HuH-7 (cell line): Measurements from ENCODE around the gene MS4A3.
"Not testable (repeated sequence)": the region's sequence is repeated elsewhere in the genome, so short reads cannot be mapped to it uniquely, and the experiment has no call there.

Experiments
- DNase-seq: peaks from one replicate; pipeline ENCODE4 v3.0.0; 2011; ENCODE audit warnings: low spot score

The MS4A3 gene, protein sequence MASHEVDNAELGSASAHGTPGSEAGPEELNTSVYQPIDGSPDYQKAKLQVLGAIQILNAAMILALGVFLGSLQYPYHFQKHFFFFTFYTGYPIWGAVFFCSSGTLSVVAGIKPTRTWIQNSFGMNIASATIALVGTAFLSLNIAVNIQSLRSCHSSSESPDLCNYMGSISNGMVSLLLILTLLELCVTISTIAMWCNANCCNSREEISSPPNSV

DNA sequence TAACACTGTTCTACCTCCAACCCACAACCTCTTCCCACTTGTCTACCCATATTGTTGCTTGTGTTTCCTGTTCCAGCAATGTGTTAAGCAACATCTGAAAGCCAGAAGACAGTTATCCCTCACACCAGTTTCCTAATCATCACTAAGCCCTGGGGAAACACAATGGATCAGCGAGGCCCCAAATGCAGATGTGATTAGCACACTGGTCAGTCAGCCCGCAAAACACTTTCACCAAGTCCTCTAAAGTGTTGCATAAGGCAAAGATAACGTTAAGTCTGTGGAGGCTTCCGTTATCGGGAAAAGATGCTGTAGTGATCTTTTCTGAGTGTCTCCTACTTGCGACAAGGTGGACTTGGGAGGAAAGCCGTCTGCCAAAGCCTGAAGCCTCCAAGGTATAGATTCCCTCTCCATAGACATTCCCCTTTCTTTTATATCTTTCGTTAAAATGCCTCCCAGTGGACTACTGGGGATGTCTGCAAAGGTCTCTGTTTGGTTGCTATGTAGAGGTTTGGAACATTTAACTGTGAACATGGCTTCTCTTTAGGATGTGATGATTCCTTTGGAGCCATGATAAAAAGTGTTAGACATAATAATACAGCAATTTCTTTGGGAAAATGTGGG lies at the start of gene MS4A3:
Gene MS4A3 (plus strand): TSS at position 317 of the 621 bp plus-strand sequence. CDS start 4,496 bp downstream, outside the sequence.
- no peak for DNase-seq

DNA sequence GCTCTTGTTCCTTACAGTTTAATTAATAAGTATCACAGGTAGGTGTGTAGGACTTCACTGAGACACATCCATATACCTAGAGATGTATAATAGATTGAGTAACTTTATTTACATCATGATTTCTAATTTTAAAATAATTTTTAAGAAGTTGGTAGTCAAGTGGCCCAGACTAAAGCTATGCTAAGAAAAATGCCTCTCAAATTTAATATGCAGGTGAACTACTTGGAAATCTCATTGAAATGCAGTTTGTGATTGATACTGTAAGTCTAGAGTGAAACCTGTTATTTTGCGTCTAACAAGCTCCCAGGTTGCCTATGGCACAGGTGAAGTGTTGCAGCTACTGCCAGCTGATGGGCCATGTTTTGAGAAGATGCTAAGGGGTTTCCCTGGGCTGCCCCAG lies 39.6 kb upstream of the MS4A3 start, which contains the start of gene OOSP4B:
Gene OOSP4B (plus strand): TSS at position 301 of the 400 bp plus-strand sequence.
- no peak for DNase-seq

DNA sequence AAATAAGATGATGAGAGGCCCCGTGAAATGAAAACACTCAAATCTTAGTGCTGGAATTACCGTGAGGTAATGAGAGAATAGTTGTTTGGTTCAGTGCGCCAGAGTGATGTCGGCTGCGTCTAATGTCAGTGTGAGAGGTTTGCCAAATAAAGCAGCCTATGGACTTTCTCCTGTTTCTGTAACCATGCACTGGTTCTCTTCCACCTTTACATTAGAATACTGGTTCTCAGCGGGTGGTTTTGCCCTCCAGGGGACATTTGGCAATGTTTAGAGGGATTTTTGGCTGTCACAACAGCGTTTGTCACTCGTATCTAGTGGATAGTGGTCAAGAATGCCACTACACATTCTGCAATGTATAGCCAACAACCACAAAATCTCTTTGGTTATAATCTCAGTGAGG lies 38.4 kb upstream of the MS4A3 start:
- DNase-seq = no peak

DNA sequence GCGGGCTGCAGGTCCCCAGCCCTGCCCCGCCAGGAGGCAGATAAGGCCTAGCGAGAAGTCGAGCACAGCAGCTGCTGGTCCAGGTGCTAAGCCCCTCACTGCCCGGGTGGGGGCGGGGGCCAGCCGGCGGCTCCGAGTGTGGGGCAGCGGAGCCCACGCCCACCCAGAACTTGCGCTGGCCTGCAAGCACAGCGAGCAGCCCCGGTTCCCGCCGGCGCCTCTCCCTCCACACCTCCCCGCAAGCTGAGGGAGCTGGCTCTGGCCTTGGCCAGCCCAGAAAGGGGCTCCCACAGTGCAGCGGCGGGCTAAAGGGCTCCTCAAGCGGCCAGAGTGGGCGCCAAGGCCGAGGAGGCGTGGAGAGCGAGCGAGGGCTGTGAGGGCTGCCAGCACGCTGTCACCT lies 36.1 kb upstream of the MS4A3 start:
- DNase-seq = not testable (repeated sequence)

DNA sequence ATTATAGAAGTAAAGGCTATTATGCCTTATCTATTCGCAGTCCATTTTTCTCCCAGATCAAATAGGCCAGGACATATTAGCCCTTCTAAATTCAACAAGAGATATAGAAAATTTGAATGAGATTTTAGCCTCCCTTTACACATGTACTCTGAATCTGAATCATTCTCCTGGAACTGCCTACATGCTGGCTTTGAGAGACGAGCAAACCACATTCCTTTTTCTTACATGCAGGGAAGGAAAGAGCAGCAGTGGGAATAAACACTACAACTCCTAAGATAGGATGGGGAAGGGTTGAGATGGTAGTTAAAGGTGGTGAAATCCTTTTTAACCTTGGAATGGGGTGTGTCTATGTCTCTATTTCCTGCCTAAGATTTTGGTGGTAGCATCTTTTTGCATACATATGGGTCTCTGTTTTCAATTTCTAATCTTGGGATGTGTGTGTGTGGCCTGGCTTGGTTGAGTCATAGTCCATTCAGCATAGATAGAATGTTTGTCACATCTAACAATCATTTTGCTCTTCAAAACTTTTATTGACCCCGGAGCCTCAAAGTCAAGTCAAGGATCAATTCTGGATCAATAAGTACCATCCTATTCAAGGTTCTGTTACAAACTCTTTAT lies 27.3 kb upstream of the MS4A3 start:
- DNase-seq = no peak

DNA sequence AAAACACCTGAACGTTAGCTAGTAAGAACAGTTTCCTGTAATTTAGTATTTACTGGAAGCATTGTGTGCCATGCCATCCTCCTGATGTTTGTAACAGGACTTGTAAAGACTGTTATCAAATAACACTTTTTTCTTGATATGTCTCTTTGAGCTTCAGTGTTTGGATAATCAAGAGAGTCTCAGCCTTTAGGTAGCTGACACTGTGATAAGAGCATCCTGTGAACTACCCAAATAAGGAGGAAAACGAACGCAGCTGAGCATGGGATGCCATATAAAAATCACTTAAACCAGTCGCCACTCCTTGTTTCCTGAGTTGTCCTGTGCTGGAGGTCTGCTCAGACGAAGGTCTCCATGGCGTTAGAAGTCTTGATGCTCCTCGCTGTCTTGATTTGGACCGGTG lies 16.4 kb upstream of the MS4A3 start, which contains the start of gene OOSP2:
Gene OOSP2 (plus strand): TSS at position 301 of the 400 bp plus-strand sequence. CDS start 51 bp downstream, at position 352.
- no peak for DNase-seq

DNA sequence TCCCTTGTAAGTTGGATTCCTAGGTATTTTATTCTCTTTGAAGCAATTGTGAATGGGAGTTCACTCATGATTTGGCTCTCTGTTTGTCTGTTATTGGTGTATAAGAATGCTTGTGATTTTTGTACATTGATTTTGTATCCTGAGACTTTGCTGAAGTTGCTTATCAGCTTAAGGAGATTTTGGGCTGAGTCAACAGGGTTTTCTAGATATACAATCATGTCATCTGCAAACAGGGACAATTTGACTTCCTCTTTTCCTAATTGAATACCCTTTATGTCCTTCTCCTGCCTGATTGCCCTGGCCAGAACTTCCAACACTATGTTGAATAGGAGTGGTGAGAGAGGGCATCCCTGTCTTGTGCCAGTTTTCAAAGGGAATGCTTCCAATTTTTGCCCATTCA lies 6.0 kb upstream of the MS4A3 start:
- DNase-seq = not testable (repeated sequence)

DNA sequence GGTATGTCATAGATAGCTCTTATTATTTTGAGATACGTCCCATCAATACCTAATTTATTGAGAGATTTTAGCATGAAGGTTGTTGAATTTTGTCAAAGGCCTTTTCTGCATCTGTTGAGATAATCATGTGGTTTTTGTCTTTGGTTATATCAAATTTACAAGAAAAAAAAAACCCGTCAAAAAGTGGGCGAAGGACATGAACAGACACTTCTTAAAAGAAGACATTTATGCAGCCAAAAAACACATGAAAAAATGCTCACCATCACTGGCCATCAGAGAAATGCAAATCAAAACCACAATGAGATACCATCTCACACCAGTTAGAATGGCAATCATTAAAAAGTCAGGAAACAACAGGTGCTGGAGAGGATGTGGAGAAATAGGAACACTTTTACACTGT lies 5.6 kb upstream of the MS4A3 start:
- not testable (repeated sequence) for DNase-seq

DNA sequence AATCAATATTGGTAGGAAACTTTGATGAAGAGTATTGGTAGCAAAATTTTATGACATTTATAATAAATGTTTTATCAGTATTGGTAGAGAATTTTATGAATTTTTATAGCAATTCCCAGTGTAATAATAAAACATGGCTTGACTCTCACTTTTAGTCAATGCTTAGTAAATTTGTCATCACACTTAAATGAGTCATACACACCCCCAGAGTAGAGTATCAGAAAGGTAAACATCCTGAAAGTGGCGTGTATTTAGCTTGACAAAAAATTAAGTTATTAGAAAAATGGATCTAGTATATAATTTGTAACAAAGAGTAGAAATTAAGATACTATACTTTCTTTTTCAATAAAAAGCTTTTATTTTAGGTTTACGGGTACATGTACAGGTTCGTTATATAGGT lies 2.6 kb downstream of the MS4A3 start:
- no peak for DNase-seq

DNA sequence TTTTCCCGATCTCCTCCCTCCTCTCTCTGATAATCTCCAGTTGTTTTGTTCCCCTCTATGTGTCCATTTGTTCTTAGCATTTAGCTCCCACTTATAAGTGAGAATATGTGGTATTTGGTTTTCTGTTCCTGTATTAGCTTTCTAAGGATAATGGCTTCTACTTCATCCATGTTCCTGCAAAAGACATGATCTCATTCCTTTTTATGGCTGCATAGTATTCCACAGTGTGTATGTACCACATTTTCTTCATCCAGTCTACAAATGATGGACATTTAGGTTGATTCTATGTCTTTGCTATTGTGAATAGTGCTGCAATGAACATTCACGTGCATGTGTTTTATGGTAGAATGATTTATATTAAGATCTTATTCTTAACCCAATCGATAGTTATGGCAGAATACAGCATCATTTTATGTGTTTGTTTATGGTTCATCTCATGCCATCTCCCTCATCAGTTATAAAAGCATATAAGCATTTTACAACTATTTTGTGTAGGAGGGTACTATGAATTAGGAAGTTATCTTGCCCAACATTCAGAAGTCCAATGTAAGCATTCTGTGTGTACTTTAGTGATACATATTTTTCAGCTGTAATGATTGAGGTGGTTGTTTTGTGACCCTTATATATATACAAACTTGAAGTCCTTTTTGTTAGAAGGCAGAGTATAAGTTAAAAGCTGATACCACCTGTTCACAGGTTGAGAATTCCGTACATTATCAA lies 3.2 kb downstream of the MS4A3 start:
- no peak for DNase-seq

DNA sequence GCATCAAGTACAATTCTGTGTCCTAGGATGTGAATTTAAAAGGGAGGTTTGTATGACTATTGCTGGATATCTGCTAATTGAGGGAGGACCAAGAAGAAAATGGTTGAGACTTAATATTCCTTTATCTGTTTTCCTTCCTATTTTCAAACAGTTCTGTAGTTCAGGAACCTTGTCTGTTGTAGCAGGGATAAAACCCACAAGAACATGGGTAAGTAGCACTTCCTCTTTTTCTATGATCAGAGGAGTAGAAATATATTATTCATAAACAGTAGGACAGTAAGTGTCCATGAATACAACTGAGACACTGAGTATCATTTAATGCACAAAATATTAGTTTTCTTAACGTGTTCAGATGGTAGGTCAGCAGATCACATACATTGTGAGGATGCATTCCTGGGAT lies 7.6 kb downstream of the MS4A3 start:
- no peak for DNase-seq

DNA sequence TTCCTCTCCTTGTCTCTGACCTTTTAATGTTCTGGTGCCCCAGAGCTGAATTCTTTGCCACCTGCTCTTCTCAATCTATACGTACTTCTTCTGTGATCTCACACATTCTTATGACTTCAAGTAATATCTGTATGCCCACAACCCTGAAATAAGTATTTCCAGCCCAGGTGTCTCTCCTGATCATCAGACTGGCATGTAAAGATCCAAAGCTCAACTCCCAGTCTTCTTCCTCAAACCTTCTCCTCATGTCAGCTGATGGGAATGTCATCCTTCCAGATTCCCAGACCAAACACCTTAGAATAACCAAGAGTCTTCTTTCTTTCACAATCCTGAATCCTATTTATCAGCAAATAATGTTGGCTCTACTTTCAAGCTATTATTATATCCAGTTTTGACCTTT lies 9.3 kb downstream of the MS4A3 start:
- no peak for DNase-seq

DNA sequence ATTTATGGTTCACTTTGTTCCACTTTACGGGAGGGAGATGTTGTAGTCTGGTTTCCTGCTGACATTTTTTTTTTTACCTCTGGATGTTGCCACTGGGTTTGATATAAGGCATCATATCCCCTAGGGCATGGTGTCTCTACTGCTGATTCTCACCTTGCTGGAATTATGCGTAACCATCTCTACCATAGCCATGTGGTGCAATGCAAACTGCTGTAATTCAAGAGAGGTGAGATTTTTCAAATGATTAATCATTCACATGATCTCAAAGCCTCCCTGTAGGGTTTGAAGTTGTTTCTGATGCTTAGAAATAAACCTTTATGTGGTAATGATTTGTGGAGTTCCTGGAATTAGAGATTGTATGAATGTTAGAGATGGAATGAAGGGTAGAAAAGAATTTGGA lies 13.0 kb downstream of the MS4A3 start:
- no peak for DNase-seq

DNA sequence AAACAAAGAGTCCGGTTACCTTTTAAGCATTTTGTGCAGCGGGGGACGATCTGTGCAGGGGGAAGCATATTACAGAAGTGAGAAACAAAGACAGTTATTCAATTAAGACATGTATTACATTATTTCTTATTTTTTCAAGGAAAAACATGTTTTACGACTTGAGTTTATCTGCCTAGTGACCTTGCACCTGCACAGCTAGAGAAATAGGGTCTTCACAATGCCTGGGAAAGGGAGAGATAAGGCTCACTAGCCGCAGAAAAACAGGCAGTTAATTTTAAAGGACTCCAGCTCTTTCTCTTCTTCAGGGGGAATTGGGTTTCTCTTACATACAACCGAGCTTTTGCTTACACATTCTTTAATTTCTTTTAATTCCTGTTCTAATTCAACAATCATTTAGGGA lies 15.2 kb downstream of the MS4A3 start:
- not testable (repeated sequence) for DNase-seq

DNA sequence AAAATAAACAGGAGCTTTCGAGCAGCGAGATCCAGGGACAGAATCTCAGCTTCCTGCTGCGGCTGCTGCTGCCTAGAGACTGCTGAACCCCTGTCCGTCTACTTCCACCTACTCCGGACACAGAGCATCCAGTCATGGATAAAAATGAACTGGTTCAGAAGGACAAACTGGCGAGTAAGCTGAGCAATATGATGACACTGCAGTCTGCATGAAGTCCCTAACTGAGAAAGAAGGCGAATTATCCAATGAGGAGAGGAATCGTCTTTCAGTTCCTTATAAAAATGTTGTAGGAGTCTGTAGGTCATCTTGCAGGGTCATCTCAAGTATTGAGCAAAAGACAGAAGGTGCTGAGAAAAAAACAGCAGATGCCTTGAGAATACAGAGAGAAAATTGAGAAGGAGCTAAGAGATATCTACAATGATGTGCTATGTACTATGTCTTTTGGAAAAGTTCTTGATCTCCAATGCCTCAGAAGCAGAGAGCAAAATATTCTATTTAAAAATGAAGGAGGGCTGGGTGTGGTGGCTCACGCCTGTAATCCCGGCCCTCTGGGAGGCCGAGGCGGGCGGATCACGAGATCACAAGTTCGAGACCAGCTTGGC lies 20.9 kb downstream of the MS4A3 start:
- no peak for DNase-seq

DNA sequence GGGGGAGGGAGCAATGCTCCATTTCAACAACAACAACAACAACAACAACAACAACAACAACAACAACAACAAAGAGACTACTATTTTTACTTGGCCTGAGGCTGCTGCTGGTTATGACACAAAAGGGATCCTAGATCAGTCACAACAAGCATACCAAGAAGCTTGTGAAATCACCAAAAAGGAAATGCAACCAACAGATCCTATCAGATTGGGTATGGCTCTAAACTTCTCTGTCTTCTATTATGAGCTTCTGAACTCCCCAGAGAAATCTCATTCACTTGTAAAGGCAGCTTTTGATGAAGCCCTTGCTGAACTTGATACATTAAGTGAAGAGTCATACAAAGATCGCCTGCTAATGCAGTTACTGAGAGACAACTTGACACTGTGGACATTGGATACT lies 21.5 kb downstream of the MS4A3 start:
- no peak for DNase-seq

DNA sequence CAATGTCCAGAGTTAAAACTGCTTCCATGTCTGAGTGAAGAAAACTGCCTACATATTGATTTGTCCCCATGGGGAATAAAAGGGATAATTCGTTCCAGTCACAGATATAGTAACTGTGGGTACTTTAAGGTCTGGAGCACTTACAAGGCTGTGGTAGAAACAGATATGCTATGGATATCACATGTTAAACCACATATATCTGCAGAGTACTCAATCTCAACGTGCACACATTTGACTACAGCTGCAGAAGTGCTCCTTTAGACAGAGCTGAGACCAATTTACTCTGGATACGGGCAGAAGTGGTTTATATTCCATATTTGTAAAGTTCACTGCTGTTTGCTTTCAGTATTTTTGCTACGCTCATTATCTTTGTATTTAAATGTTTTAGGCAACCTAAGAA lies 22.3 kb downstream of the MS4A3 start:
- no peak for DNase-seq

DNA sequence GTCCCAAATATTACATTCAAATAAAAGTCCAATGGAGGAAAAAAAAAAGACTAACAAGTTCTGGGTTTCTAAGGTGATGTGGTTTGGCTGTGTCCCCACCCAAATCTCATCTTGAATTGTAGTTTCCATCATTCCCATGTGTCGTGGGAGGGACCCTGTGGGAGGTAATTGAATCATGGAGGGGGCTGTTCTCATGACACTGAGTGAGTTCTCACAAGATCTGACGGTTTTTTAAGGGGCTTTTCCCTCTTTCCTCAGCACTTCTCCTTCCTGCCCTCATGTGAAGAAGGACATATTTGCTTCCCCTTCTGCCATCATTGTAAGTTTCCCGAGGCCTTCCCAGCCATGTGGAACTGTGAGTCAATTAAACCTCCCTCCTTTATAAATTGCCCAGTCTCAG lies 24.1 kb downstream of the MS4A3 start:
- no peak for DNase-seq

DNA sequence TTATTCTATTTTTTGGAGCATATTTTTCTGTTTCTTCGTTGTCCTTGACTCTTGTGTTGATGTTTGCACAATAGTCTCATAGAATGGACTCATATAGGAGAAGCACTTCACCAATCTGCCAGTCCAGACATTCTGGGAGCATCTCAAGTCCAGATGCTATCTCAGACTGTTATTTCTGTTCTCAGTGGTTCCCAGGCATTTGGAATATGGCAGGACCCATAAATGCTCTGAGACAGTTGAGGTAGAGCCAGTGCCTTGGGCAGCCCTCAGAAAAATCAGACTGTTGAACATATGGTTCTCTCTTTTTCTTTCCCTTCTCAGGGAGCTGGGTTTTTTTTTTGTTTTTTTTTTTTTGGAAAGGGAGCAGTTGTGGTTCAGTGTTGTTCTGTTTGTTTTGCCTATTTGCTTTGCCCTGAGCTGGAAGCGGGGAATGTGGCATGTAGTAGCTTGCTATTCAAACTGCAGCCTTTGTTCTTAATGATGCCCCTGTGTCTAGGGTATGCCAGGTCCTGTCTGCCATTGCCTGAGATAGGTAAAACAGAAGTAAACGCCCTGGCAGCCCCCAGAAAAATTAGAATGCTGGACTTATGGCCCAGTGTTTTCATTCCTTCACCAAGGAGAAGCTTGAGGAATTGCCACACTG lies 28.3 kb downstream of the MS4A3 start:
- no peak for DNase-seq

DNA sequence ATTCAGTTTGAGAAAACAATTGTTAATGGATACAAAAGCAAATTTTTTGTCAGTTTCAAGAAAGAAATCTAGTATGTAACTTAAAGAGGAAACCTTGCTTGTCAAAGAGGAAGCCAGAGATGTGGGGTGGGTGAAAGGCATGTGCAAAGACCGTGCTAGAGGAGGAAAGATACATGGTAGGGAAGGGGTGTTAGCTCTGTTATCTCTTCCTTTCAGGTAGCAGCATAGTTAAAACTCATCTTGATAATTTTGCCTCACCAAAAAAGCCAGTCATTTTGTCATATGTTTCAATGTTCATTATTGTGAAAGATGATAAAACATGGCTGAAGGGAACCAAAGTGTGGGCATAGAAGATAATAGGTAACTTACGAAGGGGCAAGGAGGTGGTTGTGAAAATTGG lies 29.4 kb downstream of the MS4A3 start:
- DNase-seq = no peak

DNA sequence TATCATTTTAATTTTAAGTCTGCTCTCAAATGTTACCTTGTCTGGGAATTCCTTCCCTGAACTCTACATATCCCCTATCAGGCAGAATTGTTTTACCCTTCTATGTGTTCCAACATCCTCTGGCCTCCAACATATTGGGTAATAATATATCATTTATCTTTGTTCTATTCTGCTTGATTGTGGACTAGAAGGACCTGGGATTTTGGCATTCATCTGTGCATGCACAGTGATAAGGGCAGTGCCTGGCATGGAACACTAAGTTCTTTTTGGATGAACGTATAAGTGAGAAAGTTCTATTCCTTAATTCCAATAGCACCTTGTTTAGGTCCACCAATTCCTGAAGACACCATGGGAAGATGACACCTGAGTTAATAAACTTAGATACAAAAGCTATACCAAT lies 30.8 kb downstream of the MS4A3 start:
- no peak for DNase-seq

DNA sequence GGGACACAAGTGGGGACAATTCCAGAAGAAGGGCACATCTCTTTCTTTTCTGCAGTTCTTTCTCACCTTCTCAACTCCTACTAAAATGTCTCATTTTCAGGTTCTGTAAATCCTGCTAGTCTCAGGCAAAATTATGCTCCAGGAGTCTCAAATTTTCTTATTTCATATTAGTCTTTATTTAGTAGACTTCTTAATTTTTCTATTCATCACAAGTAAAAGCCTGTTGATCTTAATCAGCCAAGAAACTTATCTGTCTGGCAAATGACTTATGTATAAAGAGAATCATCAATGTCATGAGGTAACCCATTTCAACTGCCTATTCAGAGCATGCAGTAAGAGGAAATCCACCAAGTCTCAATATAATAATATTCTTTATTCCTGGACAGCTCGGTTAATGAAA lies 31.9 kb downstream of the MS4A3 start, which contains the start of gene MS4A2:
Gene MS4A2 (plus strand): TSS at position 301 of the 400 bp plus-strand sequence. CDS start 102 bp downstream, outside the sequence.
- no peak for DNase-seq
